HCT116 (cell line): ENCODE data around the gene OSCP1.

Source experiments
- ATF3 ChIP-seq: IDR thresholded peaks from 2 replicates; pipeline ENCODE4 v1.6.1; 2012
- RAD21 ChIP-seq: IDR thresholded peaks from 2 replicates; pipeline ENCODE4 v1.6.1; 2012; ENCODE audit warnings: low read depth, mild to moderate bottlenecking

GRCh38 chr1:36467027-36467410 is 16.8 kb upstream of the OSCP1 start:
- no peak for TF ChIP-seq RAD21
- TF ChIP-seq ATF3 = no peak
